ENCODE results near the gene NAA20.

NAA20 gene, protein sequence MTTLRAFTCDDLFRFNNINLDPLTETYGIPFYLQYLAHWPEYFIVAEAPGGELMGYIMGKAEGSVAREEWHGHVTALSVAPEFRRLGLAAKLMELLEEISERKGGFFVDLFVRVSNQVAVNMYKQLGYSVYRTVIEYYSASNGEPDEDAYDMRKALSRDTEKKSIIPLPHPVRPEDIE

DNA sequence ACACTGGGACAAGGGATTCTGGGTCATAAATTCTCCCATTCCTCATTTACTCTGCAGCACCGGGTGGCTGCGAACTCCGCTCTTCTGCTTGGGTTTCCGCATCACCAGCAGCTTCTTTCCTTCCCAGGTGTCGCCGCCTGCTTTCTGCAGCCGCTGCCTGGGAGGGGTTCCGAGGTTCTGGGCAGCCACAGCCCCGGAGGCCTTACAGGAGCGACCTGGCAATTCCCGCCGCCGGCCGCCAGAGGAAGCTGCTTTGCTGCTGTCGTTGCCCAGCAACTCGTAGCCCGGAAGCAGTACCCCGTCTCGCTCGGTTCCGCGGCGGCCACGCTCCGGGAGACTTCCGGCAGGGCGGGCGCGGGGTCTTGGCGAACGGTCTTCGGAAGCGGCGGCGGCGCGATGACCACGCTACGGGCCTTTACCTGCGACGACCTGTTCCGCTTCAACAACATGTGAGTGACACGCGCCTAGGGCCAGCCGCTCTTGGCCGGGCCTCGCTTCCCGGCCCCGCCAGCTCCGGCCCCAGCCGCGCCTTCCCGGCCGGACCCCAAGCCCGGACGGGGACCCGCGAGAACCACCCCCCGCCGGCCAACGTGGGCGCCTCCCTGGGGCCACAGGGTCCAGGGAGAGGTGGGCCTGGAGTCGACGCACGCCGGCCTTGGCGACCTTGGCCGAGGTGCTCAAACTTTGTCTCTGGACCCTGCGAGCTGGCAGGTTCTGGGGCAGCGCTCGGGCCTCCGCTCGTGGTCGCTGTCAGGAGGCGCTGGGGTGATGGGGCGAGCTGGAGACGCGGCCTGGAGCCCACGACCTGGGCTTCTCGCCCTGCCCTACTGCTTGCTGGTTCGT, at the start of gene NAA20:
NAA20 (plus strand) TSS at position 362 of the 843 bp plus-strand sequence; CDS start at position 397, 35 bp downstream.
- no peaks in the 10 kb centered on the region for H3K9me3 Mint-ChIP-seq
- DNase-seq = peak; percentile 95
- H3K27ac Mint-ChIP-seq = peak within 1 kb of the TSS; percentile 87
- peaks cover 8% of the 10 kb centered on the region for H3K27me3 Mint-ChIP-seq
- H3K36me3 Mint-ChIP-seq = peaks cover 14% of the 10 kb centered on the region
- H3K4me1 Mint-ChIP-seq = peaks cover 57% of the 10 kb centered on the region
- CTCF ChIA-PET = interaction anchor here (1.0 to 2.5 kb wide), 2 partner anchors 33 to 35 kb away, joined by 3 to 12 read pairs; partner anchors contain the start of genes CFAP61 and CRNKL1
- H3K4me3 Mint-ChIP-seq = peak within 1 kb of the TSS; percentile 88

GRCh38 chr20:19967445-19967844, 49.7 kb upstream of the NAA20 start:
- Mint-ChIP-seq H3K9me3 (no peaks in the 10 kb centered on the region), H3K27ac (no peak overlapping the region), H3K4me1 (peaks cover 17% of the 10 kb centered on the region), H3K27me3 (no peaks in the 10 kb centered on the region), H3K36me3 (no peaks in the 10 kb centered on the region), H3K4me3 (no peak overlapping the region)
- DNase-seq = no peak
- CTCF ChIA-PET = no interaction called here

DNA sequence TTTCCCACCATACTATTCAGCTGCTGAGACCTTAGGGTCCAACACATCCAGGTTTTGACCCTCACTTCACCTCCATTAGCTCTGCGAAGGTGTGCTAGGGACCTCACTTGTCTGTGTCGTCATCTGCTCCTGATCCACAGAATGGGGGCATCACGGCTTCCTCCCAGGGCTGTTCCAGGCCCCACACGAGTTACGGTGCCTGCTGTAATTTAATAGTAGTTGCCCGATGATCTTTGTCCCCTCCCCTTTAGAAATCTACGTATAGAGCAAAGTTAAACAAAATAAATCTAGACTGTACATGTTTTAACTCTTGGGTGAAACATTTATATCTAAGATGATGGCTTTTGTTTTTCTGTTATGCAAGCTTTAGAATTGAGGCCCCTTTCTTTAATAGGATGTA, 49.1 kb upstream of the NAA20 start:
- no peaks in the 10 kb centered on the region for H3K27me3 Mint-ChIP-seq
- H3K36me3 Mint-ChIP-seq = no peaks in the 10 kb centered on the region
- H3K9me3 Mint-ChIP-seq = no peaks in the 10 kb centered on the region
- H3K4me1 Mint-ChIP-seq = peaks cover 17% of the 10 kb centered on the region
- CTCF ChIA-PET = no interaction called here
- H3K4me3 Mint-ChIP-seq = no peak overlapping the region
- no peak for DNase-seq
- no peak overlapping the region for H3K27ac Mint-ChIP-seq

DNA sequence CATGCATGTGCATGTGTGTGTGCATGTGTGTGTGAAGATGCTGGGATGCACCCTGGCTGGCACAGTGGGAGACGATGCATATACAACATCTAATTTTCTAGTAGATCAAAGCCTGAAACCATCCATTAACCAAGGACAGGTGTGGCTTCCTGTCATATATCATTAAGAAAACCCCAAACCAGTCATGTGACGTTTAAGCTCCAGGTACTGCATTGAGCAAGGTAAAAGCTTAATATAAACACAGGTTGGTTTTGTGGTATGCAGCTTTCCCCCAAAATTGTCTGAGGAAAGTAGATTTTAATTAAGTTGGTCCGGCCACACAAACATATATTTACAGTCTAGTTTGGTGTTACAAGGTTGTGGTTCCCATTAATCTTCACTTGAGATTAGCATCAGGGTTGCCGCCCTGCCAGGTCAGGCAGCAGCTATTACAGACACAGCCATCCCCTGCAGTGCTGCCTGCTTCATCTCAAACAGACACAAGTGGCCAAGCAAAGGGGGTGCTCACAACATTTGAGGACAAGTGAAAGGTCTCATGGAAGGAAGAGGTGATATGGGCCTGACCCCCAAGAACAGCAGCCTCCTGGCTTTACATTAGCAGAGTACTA, 48.6 kb upstream of the NAA20 start:
- Mint-ChIP-seq H3K9me3 (no peaks in the 10 kb centered on the region), H3K27ac (no peak overlapping the region), H3K4me1 (peaks cover 17% of the 10 kb centered on the region), H3K27me3 (no peaks in the 10 kb centered on the region), H3K4me3 (no peak overlapping the region), H3K36me3 (no peaks in the 10 kb centered on the region)
- CTCF ChIA-PET = no interaction called here
- no peak for DNase-seq

- Mint-ChIP-seq H3K27me3 (no peaks in the 10 kb centered on the region), H3K4me3 (no peak overlapping the region), H3K9me3 (no peaks in the 10 kb centered on the region), H3K27ac (no peak overlapping the region), H3K4me1 (peaks cover 17% of the 10 kb centered on the region), H3K36me3 (no peaks in the 10 kb centered on the region)
- no peak for DNase-seq
- CTCF ChIA-PET = no interaction called here
Observed at GRCh38 chr20:19969106-19969505, 48.1 kb upstream of the NAA20 start.

DNA sequence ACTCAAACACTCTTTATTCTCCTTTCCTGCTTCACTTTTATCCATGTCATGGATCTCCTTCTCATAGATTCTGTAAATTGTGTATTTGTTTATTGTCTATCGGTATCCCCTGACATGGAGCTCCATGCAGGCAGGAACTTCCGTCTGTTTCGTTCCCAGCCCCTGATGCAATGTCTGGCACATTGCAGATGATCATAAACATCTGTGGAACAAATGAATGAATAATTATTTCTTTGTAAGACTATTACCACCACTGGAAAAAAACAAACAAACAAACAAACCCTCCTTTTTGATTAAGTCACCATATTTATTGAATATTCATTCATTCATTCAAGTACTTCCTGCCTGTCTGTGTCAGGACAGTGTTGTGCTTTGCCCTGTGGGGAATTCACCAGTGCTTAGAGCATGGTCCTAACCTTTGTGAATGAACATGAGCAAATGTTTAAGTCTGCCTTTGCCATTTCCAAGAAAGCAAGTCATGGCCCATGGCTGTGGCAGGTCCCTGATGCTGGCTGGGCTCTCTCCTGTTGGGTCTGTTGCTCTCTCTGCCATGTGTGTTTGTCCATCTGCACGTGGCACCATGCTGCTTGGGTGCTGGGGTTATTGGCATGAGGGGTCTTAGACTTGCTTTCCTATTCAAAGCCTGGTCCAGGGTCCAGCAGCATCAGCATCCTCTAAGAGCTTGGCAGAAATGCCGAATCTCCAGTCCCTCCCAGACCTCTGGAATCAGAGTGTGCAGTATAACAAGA, 47.5 kb upstream of the NAA20 start:
- no peaks in the 10 kb centered on the region for H3K27me3 Mint-ChIP-seq
- H3K27ac Mint-ChIP-seq = no peak overlapping the region
- H3K4me3 Mint-ChIP-seq = no peak overlapping the region
- CTCF ChIA-PET = no interaction called here
- no peaks in the 10 kb centered on the region for H3K36me3 Mint-ChIP-seq
- H3K9me3 Mint-ChIP-seq = no peaks in the 10 kb centered on the region
- DNase-seq = no peak
- H3K4me1 Mint-ChIP-seq = peaks cover 17% of the 10 kb centered on the region

DNA sequence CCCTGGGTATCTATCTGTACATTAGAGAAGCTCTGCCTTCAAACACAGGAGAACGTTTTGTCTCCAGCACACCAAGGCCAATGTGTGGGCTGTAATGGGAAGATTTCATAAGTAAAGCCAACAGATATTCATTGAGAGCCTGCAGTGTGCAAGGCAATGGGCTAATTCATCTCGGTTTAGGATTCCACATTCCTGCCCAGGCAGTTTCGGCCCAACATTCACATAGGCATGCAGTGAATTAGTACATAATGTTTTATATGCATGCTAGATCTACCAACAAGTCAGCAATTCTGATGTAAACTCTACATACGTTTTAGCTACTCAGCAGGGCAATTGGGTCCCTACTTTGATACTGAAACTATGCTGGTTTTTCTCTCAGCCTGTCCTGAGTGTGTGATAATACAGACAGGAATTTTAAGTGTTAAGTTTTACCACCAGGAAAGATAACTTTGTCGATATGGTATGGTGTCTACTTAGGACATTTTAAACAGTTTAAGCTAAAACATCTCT, 46.9 kb upstream of the NAA20 start:
- Mint-ChIP-seq H3K9me3 (no peaks in the 10 kb centered on the region), H3K4me1 (peaks cover 17% of the 10 kb centered on the region), H3K4me3 (no peak overlapping the region), H3K27ac (no peak overlapping the region), H3K27me3 (no peaks in the 10 kb centered on the region), H3K36me3 (no peaks in the 10 kb centered on the region)
- CTCF ChIA-PET = no interaction called here
- no peak for DNase-seq

GRCh38 chr20:19971116-19971515, 46.0 kb upstream of the NAA20 start:
- H3K4me3 Mint-ChIP-seq = no peak overlapping the region
- H3K27ac Mint-ChIP-seq = no peak overlapping the region
- CTCF ChIA-PET = no interaction called here
- peaks cover 4% of the 10 kb centered on the region for H3K27me3 Mint-ChIP-seq
- no peaks in the 10 kb centered on the region for H3K36me3 Mint-ChIP-seq
- peaks cover 17% of the 10 kb centered on the region for H3K4me1 Mint-ChIP-seq
- no peak for DNase-seq
- no peaks in the 10 kb centered on the region for H3K9me3 Mint-ChIP-seq

DNA sequence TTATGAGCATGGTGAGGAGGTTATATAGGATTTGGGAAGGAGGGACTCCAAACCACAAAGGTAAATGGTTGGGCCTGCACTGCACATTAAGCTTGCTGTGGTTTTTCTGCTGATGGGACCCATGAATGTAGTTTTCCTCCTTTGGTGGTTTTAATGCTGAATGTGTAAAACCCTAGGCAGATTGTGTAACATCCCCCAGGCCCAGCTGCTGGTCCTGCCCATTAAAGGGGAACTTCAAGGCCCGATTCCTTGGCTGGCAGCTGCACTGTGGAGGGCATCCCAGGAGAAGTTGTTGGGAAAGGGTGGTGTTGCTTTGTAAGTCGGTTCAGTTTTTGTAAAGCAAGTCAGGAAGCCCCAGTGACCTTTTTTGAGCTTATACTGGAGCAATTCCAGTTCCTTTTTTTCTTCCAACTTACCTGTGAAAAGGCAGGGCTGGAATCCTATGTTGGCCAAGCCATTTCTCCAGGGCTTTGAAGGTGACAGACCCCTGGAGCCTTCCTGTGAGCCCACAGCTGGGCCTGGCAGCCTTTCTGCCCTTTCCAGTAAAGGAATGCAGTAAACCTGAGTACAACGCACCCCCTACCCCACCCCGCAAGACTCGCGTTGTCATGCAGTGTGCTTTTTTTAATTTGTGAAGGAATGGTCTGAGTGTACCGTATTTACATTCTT, 43.1 kb upstream of the NAA20 start:
- no peaks in the 10 kb centered on the region for H3K36me3 Mint-ChIP-seq
- DNase-seq = no peak
- CTCF ChIA-PET = interaction anchor here (1.0 kb wide), 1 partner anchor 20 kb away, joined by 3 read pairs; no protein-coding TSS in a partner anchor
- no peak overlapping the region for H3K27ac Mint-ChIP-seq
- no peak overlapping the region for H3K4me3 Mint-ChIP-seq
- H3K4me1 Mint-ChIP-seq = peaks cover 15% of the 10 kb centered on the region
- H3K27me3 Mint-ChIP-seq = peaks cover 14% of the 10 kb centered on the region
- no peaks in the 10 kb centered on the region for H3K9me3 Mint-ChIP-seq

DNA sequence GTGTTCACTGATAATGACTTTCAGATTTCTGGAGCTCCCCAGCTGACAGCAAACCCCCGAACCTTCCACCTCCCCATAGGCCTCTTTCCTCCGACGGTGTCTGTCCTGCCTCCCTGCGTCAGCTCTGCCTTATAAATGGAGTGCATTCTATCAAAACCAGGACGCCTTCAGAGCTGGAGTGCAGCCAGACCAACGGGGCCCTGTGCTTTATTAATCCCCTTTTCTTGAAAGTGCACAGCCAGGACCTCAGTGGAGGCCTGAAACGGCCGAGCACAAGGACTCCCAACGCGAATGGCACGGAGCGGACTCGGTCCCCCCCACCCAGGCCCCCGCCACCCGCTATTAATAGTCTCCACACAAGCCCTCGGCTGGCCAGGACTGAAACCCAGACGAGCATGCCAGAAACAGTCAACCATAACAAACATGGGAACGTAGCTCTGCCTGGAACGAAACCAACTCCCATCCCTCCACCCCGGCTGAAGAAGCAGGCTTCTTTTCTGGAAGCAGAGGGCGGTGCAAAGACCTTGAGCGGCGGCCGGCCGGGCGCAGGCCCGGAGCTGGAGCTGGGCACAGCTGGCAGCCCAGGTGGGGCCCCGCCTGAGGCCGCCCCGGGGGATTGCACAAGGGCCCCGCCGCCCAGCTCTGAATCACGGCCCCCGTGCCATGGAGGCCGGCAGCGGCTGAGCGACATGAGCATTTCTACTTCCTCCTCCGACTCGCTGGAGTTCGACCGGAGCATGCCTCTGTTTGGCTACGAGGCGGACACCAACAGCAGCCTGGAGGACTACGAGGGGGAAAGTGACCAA, 42.3 kb upstream of the NAA20 start:
- peaks cover 14% of the 10 kb centered on the region for H3K27me3 Mint-ChIP-seq
- H3K36me3 Mint-ChIP-seq = no peaks in the 10 kb centered on the region
- H3K27ac Mint-ChIP-seq = no peak overlapping the region
- no peak for DNase-seq
- no peaks in the 10 kb centered on the region for H3K9me3 Mint-ChIP-seq
- H3K4me3 Mint-ChIP-seq = no peak overlapping the region
- CTCF ChIA-PET = interaction anchor here (1.0 kb wide), 1 partner anchor 19 kb away, joined by 3 read pairs; no protein-coding TSS in a partner anchor
- H3K4me1 Mint-ChIP-seq = peaks cover 10% of the 10 kb centered on the region

DNA sequence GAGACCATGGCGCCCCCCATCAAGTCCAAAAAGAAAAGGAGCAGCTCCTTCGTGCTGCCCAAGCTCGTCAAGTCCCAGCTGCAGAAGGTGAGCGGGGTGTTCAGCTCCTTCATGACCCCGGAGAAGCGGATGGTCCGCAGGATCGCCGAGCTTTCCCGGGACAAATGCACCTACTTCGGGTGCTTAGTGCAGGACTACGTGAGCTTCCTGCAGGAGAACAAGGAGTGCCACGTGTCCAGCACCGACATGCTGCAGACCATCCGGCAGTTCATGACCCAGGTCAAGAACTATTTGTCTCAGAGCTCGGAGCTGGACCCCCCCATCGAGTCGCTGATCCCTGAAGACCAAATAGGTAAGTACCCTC, 41.7 kb upstream of the NAA20 start:
- no peak for DNase-seq
- H3K4me1 Mint-ChIP-seq = peaks cover 10% of the 10 kb centered on the region
- peaks cover 14% of the 10 kb centered on the region for H3K27me3 Mint-ChIP-seq
- H3K36me3 Mint-ChIP-seq = no peaks in the 10 kb centered on the region
- no peak overlapping the region for H3K4me3 Mint-ChIP-seq
- H3K9me3 Mint-ChIP-seq = no peaks in the 10 kb centered on the region
- no peak overlapping the region for H3K27ac Mint-ChIP-seq
- CTCF ChIA-PET = no interaction called here

GRCh38 chr20:19975901-19976300, 41.3 kb upstream of the NAA20 start:
- CTCF ChIA-PET = no interaction called here
- Mint-ChIP-seq H3K9me3 (no peaks in the 10 kb centered on the region), H3K36me3 (no peaks in the 10 kb centered on the region), H3K4me1 (peaks cover 10% of the 10 kb centered on the region), H3K4me3 (no peak overlapping the region), H3K27ac (no peak overlapping the region), H3K27me3 (peaks cover 14% of the 10 kb centered on the region)
- DNase-seq = no peak
